Stimulated activated CD4-positive, alpha-beta T cell treated with anti-CD3 and anti-CD28 coated beads, TNF-alpha, amount 100 ng/mL, for 1 hour (primary cell): ENCODE results near the gene LFNG.

Experiments
- DNase-seq, 3 donors: peaks; one replicate each; pipeline ENCODE4 v3.0.0-alpha.2; 2020; ENCODE audit warnings: low read depth in 3 of 3, low spot score in 1 of 3

Gene LFNG

DNA sequence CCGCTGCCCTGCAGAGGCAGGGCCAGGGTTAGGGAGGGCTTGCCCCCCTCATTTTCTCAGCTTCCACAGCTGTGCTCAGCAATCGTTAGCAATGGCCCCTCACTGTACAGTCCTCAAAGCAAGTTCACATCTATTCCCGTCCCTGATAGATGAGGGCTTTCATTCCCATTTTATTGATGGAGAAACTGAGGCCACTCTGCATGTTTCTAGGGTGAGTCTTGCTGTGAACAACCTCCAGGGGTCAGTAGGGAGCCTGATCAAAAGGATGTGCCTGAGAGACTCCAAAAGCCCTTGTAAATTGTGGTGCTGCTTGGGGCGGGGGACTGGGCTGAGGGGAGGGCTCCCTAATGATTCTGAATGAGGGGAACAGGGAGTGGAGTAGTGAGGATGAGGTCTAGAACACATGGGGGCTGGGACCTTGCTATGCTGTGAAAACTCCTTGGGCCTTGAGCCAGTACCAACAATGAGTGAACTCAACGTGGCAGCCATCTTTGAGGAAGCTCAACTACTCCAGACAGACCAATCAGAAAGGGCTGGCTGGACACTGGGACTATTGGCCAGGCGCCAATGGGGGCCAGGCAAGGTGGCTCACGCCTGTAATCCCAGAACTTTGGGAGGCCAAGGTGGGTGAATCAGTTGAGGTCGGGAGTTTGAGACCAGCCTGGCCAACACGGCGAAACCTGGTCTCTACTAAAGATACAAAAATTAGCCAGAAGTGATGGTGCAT lies 36.7 kb upstream of the LFNG start:
- DNase-seq = no peak

DNA sequence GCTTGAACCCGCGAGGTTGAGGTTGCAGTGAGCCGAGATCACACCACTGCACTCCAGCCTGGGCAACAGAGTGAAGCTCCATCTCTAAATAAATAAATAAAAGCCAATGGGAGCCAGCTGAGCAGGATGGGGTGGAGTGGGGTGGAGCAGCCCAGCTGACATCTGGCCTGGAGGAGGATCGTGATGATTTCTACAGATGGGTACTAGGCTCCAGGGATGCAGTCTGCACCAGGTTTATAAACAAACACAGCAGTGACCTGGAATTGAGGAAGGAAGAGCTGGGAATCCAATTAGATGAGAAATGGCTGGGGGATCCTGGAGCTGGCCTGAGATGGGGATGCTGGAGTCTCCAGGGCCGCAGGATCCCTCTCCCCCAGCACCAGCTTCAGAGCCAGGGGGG lies 36.1 kb upstream of the LFNG start:
- no peak for DNase-seq

DNA sequence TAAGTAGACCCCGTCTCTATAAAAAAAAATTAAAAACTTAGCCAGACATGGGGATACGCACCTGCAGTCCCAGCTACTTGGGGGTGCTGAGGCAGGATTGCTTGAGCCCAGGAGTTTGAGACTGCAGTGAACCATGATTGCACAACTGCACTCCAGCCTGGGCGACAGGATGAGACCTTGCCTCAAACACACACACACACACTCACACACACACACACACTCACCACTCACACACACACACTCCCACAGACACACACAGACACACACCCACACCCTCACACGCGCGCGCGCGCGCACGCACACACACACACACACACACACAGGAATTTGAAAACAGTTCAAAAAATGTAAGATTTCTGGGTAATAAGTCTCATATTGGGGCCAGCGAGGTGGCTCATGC lies 34.7 kb upstream of the LFNG start:
- DNase-seq = no peak

- DNase-seq = no peak
Measured at GRCh38 chr7:2487586-2488271, 31.8 kb upstream of the LFNG start.

- no peak for DNase-seq
Measured at GRCh38 chr7:2488272-2488645, 31.3 kb upstream of the LFNG start.

GRCh38 chr7:2488681-2489080 lies 30.9 kb upstream of the LFNG start:
- no peak for DNase-seq

DNA sequence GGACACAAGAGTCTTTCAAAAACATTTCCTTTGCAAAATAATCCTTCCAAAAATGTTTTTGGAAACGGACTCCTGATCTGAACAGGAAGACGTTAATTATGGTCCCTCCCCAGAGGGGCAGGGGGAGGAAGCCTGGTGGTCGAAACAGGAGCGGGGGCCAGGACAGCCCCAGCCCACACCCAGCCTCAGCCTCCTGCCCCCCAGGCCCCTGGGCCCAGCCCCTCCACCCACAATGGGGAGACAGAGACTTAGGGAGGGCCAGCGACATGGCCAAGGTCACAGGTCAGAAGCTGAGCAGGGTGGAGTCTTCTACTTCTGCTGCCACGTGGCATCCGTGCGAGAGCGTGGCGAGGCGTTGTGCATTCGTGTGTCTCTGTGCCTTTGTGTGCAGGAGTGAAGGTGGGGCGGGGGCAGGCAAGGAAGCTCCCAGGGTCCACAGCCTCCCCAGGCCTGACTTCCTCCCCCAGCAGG lies 29.4 kb upstream of the LFNG start:
- DNase-seq = no peak

DNA sequence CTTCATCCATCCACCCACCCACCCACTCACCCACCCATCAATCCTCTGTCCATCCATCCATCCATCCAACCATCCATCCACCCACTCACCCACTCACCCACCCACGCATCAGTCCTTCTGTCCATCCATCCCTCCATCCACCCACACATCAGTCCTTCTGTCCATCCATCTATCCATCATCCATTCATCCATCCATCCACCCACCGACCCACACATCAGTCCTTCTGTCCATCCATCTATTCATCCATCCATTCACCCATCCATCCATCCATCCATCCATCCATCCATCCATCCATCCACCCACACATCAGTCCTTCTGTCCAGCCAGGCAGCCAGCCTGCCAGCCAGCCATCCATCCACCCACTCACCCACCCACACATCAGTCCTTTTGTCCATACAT lies 27.5 kb upstream of the LFNG start:
- DNase-seq = no peak

- no peak for DNase-seq
Measured at GRCh38 chr7:2493205-2494164, 26.1 kb upstream of the LFNG start.

- no peak for DNase-seq
Measured at GRCh38 chr7:2494191-2495130, 25.1 kb upstream of the LFNG start.

DNA sequence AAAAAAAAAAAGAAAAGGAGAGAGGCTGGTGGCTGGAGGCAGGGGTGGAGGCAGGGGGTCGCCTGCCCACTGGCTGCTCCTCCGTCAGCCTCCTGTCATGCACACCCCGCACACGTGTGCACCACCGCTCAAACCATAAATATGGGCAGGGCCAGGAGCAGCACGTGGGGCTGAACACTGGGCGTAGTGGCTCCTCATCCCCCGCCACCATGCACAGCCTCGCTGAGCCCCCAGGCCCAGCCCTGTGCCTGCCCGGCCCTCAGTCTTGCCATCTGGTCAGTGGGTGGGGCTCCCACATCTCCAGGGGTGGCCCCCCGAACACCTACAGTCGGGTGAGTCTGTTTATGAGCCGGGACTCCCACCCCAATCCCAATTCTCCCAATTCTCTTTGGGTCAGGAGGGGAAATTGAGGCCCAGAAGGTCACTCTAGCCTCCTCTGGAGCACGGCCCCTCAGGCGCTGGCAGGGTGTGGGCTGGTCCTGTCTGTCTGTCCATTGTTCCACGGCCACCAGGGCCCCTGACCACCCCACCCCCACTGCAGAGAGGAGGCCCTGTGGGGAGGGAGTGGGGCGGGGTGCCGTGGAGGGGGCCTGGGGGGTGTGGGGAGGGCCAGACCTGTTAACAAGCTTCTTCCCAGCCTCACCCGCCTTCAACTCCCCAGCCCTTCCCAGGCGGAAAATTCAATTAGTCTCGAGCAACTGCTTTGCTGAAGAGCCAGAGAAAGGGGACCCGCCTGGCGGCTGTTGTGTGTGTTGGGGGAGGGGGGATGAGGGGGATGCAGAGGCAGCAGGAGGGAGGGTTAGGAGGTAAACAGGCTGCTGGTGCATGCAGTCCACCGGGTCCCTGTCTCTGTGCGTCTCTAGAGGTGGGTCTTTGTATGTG lies 23.9 kb upstream of the LFNG start:
- no peak for DNase-seq

DNA sequence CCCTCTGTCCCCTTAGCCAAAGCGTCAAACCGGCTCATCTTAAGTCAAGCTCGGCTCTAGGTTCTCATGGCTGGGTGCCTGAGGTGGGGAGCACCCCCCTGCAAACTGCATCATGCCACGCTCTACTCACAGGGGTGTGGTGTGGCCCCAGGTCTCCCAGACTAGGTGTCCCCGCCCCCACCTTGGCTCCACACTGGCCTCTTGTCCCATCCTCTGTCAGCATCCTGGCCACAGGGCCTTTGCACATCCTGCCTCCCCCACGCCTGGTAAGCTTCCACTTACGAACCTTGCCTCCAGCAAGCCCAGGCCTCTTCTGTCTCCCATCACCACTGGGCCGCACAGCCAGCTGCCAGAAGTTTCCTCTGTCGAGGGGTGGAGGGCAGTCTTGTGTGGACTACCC lies 23.2 kb upstream of the LFNG start:
- DNase-seq = no peak

DNA sequence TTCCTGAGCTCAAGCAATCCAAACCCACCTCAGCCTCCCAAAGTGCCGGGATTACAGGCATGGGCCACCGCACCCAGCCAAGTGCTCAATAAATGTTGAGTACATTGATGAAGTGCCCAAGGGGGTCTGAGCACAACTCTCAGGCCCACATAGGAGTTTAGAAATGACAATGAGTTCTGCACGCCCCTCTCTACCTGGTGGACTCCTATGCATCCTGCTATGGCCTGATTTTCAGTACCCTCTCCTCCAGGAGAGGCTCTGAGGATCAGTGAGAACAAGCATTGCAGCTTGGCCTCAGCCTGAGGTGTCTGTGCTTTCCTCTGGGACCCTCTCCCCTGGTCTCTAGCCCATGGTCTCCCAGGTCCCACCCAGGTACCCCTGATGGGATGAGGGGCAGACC lies 22.5 kb upstream of the LFNG start:
- no peak for DNase-seq

DNA sequence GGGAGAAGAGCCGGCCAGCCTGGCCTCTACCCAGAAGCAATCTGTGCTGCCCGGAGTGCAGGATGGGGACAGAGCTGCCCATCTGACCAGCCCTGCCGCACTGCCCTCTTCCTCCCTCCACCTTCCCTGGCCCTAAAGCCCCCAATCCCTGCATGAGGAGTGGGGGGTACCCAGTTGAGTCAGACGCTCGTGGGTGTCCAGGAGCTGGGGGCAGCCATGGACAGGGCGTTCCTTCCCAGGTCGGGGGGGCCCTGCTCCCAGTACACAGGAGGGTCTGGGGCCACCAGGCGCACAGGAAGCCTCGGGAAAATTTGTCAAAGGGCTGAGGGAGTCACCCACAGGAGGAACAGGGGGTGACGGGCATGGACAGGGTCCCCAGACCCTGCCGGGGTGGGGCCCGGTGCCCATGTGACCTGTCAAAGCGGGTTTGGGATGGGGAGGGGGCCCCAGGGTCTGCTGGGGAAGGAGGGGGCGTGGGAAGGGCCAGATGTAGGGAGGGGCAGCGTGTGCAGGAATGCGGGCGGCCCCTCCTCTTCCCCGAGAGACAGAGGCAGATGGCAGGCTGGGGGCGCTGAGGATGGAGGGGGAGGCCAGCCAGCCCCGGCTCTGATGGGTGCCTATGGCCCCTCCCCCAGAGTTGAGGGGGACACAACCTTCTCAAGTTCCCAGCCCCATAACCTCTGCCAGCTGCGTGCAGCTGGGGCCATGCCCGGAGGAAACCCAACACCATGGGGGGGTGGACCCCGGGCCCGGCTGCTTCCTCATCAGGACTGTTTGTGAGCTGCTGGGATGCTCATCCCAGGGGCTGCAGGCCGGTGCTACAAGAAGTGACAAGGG lies 21.9 kb upstream of the LFNG start:
- no peak for DNase-seq

DNA sequence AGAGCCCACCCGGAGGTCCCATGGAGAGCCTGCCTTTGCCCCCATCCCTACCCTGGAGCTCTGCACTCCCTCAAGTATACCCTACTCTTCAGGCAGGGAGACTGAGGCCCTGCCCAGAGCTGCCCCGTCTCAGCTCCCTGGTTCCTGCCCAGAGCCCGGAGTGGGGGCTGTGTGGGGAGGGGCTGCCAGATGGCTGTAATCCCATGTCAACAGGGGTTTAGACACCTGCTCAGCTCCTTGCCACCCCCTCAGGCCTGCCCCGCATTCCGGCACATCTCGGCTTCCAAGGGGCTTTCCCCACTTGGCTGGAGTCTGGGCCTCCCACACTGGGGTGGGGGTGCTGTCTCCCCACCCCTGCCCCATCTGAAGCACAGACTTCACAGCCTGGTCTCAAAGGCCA lies 20.9 kb upstream of the LFNG start:
- DNase-seq = no peak

DNA sequence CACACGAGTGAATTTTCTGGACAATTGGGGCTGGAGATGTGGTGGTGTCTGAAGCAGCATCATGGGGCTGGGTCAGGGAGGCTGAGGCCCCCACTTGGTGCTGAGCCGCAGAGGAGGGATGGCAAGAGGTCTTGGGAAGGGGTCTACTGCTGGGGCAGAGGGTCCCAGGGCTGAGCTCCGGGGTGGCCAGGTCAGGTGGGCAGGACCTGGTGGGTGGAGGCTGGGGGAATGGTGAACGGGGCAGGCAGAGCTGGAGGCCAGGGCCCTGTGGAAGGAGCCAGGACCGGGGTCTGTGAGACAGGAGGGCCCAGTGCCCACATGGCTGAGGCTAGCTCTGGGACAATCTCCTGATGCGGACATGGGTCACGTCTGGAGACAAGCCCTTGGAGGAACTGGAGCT lies 20.4 kb upstream of the LFNG start:
- DNase-seq = no peak

DNA sequence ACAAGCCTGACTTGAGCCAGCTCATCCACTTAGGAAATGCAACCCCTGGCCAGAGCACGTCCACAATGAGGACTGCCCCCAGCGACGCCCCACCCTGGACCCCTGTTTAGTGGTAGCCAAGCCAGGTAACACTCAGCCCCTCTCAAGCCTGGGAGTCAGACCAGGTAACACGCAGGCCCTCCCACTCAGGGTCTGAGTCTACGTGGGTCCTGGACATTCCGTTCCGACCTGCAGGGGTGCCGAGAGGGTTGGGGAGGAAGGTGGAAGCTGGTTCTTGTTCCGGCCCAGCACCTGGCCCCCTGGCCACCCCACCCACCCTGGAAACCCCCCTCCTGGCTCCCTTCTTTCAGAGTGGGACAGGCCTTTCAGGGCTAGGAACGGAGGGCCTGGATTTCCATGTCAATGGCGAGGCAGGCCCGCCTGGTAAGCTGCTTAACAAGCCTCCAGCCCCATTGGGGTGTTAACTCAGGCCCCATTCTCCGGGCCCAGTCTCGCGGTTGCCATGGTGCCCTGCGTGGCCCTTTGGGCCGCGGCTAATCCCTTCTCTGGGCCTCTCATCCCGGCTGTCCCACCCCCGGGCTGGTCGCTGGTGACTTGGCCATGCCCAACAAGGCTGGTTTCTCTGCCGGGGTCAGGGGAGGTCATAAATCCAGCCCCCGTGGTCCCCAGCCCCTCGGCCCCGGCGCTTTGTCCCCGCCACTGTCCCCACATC lies 19.7 kb upstream of the LFNG start:
- no peak for DNase-seq

DNA sequence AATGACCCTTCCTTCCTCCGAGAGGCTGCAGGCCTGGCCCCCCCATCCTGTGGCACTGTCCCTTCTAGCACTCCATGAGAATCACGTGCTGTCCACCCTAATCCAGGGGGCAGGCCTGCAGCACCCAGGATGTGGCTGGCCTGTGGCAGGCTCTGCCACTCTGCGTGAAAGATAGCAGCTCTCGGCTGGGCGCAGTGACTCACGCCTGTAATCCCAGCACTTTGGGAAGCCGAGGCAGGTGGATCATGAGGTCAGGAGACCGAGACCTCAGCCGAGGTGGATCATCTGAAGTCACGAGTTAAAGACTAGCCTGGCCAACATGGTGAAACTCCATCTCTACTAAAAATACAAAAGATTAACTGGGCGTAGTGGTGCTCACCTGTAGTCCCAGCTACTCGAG lies 18.9 kb upstream of the LFNG start:
- no peak for DNase-seq
